DMS114 treated with DMSO at 0.1 percent for 48 hours (cell line): ENCODE data around the gene TRIM41.
"Not testable (repeated sequence)": the region's sequence is repeated elsewhere in the genome, so short reads cannot be mapped to it uniquely, and the experiment has no call there.

Experiments
- DNase-seq: peaks from one replicate; lab custom pipeline; 2025; ENCODE audit not compliant: unreplicated experiment; lab: John Stamatoyannopoulos, UW

The TRIM41 gene

GRCh38 chr5:181248277-181248676, 25.2 kb downstream of the TRIM41 start:
- no peak for DNase-seq

GRCh38 chr5:181255276-181255675, 32.2 kb downstream of the TRIM41 start:
- DNase-seq, result no peak

DNA sequence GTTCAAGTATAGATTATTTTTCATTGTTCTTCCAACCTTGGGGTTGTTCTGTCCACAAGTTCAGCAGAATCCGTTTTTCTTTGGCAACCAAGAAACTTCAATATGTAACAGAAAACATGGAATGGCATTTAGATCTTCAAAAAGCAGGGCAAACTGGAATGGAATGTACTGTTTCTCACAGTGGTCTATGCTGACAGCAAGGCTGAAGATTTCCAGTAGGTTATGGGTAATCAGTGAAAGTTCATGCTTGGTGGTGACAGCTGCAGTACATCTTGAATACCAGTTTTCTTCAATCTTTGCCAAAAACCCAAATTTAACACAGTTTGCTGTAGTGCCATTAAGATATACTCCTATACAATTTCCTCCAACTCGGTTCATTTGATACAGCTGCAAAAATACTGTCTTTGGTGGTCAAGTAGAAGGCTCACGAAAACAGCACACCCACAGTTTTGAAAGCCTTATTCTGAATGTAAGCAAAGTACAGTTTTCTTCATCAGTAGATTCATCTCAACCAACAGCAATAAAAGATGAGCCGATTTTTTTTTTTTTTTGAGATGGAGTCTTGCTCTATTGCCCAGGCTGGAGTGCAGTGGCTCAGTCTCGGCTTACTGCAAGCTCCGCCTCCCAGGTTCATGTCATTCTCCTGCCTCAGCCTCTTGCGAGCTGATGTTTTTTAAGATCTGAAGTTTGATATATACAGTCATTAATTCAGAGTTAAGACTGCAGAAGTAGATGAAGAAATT, 32.9 kb downstream of the TRIM41 start:
- no peak for DNase-seq

GRCh38 chr5:181258576-181258975, 35.5 kb downstream of the TRIM41 start:
- DNase-seq, result no peak

DNA sequence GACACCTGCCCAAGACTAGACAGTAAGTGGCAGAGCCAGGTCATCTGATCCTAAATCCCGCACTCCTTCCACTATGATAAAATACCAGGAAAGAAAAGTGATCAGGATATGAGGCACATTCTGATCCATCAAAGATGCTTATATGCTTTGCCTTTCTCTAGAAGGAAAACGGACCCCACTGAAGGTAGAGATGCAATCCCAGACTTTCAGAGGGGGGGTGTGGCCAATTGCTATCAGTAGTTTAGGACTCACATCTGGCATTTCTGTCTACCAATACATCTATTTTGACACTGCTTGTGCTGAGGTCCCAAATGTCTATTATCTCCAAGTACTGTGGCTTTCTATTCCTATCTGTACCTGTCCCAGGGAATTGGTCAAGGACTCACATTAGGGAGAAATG, 36.2 kb downstream of the TRIM41 start:
- DNase-seq, result no peak

DNA sequence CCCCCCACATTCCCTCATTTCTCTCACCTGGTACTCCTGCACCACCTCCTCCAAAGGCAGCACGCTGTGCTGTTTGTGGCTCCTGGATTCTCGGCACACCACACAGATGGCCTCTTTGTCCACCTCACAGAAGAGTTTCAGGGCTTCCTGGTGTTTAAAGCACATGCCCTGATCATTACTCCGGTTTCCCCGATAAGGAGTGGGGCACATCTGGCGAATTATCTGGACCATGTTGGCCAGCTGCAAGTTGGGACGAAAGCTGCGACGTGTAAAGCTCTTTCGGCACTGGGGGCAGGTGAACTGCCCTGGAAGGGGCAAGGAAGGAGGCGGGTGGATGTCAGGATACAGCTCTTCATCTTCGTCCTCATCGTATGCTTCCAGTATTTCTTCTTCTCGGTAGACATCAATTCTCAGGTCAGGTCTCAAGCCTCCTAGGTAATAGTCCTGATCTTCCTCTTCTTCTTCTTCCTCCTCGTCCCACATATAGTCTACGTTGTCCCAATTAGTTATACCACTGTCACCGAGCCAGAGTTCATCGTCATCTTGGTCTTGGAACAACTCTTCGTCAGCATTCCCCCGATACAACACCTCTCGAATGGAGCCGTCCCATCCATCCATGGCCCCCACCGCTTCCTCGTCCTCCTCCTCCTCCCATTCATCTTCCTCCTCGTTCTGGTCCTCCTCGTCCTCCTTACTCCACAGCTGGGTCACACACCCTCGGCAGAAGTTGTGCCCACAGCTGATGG, 37.1 kb downstream of the TRIM41 start:
- DNase-seq, result no peak

DNA sequence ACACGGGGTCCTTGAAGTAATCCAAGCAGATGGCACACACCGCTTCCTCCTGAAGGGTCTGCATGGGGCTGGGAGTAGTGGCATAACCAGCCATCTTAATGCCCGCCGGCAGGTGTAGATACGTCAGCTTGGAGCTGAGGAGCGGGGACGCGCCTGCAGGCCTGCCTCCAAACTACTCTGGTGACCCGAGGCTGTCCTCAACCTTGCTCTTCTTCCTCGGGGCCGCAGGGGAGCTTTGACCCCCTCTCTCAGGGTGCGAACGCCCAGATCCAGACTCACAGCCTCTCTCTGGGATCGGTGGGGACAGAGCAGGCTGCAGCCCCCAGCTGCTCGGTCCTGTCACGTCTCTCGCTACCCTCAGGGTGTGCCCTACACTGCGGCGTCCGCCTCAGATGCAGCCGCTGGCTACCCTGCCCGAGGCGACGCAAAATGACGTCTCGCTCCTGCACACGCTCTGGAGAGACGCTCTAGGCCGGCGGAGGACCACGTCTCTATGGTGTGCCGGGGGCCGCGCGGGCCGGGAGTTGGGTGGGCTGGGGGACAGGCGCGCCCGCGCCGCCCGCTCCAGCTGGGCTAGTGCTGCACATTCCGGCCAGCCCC, 37.7 kb downstream of the TRIM41 start, which contains the start of gene TRIM52:
Gene TRIM52 (minus strand): TSS at position 424 of the 600 bp plus-strand sequence. CDS start 330 bp downstream, at position 94.
- no peak for DNase-seq

DNA sequence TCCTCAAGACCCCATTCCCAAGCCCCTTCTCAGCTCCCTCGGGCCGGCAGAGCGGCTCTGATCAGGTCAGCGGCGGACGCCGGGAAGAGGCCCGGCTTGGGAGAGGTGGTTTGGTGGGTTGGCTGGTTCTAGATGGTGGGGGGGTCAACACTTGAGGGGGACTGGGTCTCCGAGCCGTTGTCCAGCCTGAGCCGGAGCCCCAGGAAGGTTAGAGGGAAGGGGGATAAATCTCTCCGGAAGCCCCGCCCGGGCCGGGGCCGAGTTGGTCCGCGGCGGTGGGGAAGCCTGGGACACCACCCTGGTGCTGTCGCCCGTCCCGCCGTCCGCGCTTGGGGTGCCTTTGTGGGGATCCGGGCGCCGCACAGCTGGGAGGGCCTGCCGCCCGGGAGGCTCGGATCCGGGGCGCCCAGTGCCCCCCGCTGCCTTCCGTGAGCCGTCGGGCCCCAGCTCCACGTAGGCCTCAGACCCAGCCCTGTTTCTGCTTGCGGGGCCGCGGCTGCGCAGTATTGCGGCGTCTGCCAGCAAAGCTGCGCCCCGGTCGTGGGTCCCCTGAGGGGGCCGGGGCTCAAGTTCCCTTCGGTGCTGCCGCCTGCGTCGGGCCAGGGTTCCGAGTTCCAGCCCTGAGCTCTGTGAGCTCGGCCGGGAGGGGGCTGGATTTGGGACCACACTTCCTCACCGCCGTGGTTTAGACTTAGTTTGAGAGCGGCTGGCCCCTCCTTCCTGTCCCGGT, 38.4 kb downstream of the TRIM41 start:
- DNase-seq, result no peak

DNA sequence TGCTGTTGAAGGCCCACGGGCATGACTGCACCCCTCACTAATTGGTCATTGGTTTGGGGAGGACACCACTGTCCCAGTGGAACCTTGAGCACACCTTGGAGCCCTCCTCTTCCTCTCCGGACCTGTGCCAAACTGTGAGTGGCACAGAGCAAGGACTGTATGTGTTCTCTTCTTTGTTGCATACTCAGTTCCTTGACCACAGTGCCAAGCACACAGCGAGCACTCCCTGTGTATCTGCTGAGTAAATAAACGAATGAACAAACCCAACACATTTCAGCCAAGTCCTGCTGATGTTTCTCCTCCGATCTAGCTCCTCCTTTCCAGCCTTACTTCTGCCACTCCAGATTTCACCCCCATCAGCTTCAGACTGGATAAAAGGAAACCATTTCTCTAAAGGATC, 40.6 kb downstream of the TRIM41 start:
- no peak for DNase-seq

- DNase-seq, result no peak
Observed at GRCh38 chr5:181265092-181265671, 42.1 kb downstream of the TRIM41 start.

- DNase-seq, result not testable (repeated sequence)
Observed at GRCh38 chr5:181267291-181267904, 44.3 kb downstream of the TRIM41 start.

DNA sequence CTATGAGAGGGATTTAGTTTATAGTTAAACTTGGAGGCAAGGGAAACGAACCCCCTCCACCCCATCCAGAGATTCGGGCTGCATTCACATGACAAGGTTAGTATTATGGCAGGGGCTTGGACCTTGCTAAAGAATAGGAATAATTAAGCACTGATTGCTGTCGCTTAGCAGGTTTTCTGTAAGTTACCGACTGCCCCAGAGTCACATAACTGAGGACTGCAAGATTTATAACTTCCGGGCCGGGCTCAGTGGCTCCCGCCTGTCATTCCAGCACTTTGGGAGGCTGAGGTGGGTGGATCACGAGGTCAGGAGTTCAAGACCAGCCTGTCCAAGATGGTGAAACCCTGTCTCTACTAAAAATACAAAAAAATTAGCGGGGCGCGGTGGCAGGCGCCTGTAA, 44.8 kb downstream of the TRIM41 start:
- DNase-seq, result not testable (repeated sequence)

DNA sequence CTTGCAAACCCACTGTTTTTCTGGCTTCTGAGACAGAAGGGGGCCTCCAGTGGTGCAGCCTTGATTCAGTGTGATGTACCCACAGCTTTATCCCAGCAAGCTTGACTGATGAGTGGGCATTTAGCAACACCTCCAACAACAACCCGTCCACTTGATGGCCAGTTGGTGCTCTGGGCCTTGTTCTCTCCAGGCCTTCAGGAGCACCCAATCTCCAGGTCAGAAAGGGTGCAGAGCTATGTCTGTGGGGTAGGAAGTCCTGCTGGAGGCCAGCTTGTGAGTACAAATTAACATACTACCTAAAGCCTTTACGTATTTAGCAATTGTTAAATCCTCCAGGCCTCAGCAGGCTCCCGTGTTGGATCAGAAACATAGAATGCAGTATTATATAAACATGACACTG, 48.0 kb downstream of the TRIM41 start:
- DNase-seq, result no peak

GRCh38 chr5:181273433-181273744, 50.3 kb downstream of the TRIM41 start:
- DNase-seq, result not testable (repeated sequence)

GRCh38 chr5:181280251-181280762, 57.2 kb downstream of the TRIM41 start:
- DNase-seq, result no peak

DNA sequence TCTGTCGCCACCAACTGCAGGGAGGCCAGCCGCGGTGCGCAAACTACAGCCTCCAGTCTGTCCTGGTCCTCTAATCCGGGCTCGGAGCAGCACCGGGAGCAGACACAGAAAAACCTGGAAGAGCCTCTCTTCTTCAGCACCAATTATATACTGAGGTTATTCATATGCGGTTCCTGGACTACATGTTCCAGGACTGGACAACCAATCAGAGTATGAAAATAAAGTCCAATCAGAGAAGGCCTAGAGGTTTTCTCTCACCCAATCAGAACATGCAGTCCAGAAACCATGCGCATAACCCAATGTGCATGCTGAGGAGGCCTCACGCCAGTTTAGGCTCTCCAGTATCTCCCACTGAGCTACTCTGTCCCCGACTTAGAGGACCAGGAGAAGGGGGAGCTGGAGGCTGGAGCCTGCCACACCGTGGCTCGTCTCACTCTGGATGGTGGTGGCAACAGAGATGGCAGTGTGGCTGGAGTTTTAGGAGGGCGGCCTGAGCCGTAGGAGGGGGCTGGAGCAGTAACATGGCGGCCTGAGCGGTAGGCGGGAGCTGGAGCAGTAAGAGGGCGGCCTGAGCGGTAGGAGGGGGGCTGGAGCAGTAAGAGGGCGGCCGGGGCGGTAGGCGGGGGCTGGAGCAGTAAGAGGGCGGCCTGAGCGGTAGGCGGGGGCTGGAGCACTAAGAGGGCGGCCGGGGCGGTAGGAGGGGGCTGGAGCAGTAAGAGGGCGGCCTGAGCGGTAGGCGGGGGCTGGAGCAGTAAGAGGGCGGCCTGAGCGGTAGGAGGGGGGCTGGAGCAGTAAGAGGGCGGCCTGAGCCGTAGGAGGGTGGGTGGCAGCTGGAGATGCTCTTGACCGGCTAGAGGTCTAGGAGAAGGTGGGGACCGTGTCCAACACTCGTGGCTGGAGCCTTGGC, 58.2 kb downstream of the TRIM41 start:
- no peak for DNase-seq

DNA sequence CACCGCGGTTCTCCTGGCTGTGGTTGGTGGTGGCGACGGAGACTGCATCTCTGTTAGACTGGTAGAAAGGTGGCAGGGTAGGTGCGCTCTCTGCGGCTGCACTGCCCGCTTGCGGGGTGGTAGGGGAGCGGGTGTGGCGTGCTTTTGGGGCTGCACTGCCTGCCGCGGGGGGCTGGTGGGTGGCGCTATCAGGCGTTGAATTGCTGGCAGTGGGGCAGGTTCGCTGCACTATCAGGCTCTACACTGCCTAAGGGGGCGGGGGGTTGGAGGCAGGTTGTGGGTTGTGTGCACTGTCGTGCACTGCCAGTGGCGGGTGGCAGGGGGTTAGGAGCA, 58.9 kb downstream of the TRIM41 start:
- no peak for DNase-seq

GRCh38 chr5:181282415-181282814, 59.3 kb downstream of the TRIM41 start:
- not testable (repeated sequence) for DNase-seq

- DNase-seq, result no peak
Observed at GRCh38 chr5:181282874-181283273, 59.8 kb downstream of the TRIM41 start.

GRCh38 chr5:181283347-181283746, 60.3 kb downstream of the TRIM41 start:
- DNase-seq, result no peak
